NCI-H2029 treated with DMSO at 0.1 percent for 48 hours (cell line): Measurements from ENCODE around the gene ST3GAL5.

Experiments
- DNase-seq: peaks from one replicate; lab custom pipeline; 2025; lab: John Stamatoyannopoulos, UW

ST3GAL5 gene

DNA sequence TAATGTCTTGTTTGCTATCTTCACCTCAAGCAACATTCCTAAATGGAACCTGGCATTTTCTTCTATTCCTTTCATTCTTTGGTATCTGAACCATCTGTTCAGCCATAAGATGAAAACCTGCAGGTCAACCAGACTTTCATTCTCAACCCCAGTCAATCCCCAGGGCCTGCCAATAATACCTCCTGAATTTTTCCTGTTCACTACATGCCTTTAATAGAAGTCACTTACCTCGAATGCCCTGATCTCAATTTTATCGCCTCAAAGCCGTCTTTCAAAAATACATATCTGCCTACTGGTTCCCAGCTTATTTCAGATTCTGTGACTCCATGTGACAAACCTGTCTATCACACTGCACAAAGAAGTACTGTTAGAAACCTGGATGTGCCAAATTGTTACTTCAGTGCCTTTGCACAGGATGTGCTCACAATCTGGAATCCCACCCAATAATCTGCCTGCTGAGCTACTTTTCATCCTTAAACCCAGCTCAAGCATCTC, 22.6 kb downstream of the ST3GAL5 start:
- no peak for DNase-seq

DNA sequence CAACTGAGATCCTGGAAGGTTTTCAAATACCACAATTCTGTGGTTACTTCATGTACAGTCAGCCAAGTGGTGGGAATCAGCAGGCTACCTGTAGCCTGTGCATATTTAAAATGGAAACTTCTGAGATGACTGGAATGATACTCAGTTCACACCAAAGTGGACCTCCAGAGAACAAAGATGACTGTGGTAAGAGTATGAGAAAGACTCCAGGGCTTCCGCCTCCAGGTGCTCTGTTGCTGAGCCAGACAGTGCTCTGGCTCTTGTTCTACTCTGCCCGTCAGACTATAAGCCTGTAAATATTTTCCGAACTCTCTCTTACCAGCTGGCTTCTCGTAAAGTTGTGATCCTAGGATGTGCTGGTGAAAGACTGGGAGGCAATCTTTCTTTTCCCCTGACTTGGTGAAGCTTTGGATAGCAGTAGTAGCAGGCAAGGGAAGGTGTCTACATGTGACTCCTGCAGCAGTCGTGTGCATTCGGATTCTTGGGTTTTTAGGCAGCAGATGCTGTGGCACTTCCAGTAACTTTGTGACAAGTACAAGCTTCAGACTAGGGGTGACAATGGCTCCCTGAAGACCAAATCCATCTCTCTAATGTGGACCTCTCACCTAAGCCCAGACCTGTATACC, 23.1 kb downstream of the ST3GAL5 start:
- DNase-seq, result no peak

DNA sequence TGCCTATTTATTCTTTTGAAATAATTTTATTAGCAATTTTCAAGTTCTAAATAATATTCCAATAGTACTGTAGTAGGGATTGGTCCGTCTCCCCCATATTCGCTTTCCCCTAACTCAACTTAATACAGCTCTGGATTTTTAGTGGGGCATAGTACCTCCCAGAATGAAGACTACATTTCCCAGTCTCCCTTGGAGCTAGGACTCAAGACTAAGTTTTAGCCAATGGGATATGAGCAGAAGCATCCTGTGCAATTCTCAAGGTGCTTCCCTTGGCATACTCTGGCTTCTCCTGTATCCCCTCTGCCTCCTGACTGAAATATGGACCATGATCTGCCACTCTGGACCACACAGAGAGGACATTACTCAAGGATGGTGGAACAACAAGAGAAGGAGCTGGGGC, 24.1 kb downstream of the ST3GAL5 start:
- DNase-seq, result no peak

- DNase-seq, result no peak
These were observed 26.4 kb downstream of the ST3GAL5 start for GRCh38 chr2:85862426-85862825.

DNA sequence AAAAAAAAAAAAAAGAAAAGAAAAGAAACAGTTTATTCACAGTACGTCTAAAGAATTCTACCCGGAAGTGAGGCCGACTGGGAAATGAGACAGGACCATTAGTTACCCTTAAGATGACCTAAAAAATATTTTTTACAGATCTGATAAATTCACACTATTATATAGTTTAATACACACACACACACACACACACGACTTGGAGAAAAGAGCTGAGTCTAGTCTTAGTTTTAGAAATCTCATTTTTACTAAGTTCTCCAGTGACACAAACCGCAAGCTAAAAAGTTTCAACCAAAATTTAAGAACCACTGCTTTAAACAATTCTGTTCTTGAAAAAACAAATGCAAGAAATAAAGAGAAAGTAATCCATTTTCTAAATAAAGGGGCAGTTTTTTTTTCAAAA, 27.1 kb downstream of the ST3GAL5 start:
- no peak for DNase-seq

- no peak for DNase-seq
These were observed 27.6 kb downstream of the ST3GAL5 start for GRCh38 chr2:85861180-85861579.

GRCh38 chr2:85858841-85859240, 29.9 kb downstream of the ST3GAL5 start:
- DNase-seq, result no peak

DNA sequence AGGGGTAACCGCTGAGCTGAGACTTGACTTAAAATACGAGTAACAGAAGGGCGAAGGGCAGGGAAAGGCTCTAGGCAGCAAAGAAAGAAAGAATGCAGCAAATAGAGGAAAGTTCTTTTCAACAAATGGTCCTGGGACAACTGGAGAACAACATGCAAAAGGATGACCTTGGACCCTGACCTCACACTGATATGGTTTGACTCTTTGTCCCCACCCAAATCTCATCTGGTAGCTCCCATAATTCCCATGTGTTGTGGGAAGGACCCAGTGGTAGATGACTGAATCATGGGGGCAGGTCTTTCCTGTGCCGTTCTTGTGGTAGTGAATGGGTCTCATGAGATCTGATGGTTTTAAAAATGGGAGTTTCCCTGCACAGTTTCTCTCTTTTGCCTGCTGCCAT, 33.9 kb downstream of the ST3GAL5 start:
- DNase-seq, result no peak

- DNase-seq, result no peak
These were observed 34.7 kb downstream of the ST3GAL5 start for GRCh38 chr2:85854166-85854509.

GRCh38 chr2:85853499-85854165, 35.2 kb downstream of the ST3GAL5 start:
- DNase-seq, result no peak

GRCh38 chr2:85852937-85853498, 35.8 kb downstream of the ST3GAL5 start:
- no peak for DNase-seq

DNA sequence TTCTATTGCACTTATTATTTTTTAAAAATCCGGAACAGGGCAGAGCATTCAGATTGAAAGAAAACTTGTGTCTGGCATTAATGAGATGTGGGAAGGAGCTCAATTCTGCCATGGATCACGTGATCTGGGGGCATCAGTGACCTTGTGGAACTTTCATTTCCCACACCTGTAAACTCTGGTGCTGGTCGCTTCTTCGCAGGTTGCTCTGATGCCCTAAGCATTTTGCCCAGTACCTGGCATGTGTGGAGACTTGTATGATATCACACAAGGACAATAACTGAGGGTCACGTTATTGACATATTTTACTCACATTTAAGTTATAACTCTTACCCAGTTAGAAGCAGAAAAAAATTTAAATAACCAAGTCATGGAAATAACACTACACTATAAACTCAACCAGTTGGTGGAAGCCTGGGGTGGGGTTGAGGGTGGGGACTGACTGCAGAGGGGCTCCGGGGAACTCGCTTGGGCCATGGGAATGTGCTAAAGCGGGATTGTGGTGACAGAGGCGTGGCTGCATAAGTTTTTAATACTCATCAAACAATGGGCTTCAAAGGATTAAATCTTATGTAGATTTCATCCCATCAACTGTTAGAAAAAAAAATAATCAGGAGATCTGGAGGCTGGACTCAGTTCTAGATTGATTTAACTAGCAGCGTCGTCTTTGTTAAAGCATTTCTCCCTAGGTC, 36.5 kb downstream of the ST3GAL5 start:
- no peak for DNase-seq

- no peak for DNase-seq
These were observed 37.3 kb downstream of the ST3GAL5 start for GRCh38 chr2:85851253-85852151.

GRCh38 chr2:85850451-85850850, 38.3 kb downstream of the ST3GAL5 start:
- DNase-seq, result no peak

GRCh38 chr2:85847051-85847588, 41.7 kb downstream of the ST3GAL5 start:
- DNase-seq, result no peak

DNA sequence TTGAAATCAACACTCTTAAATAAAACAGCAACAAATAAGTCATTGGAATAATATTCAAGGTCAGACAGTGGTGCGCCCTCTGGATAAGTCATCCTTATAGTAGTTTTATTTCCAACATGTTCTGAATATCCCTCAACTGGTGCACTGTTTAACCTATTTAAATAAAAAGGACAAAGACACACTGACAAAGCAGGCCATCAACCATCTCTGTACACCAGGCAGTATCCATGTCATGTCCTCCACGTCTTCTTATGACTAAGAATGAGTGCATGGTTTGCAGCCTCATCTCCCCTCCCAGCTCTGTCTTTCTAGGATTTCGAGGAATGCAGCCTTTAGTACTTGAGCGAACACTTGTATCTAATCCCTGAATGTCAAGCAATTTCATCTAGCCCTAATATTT, 42.4 kb downstream of the ST3GAL5 start:
- no peak for DNase-seq

- DNase-seq, result no peak
These were observed 44.3 kb downstream of the ST3GAL5 start for GRCh38 chr2:85844486-85844885.

DNA sequence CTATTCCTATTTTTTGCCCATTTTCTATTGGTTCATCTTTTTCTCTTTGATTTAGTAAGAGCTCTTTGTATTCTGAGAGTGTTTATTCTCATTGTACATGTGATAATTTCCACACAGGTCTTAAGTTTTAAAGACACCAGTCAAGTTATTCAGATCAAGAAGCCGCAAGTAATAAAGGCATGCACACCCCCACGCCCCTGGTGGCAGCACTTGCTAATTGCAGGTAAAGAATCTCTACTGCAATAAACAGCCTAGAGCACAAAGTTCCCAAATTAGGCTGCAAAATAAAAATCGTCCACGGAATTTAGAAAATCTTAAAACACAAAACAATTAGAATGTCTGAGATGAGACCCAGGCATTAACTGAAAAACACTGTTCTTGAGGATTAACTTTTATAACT, 45.2 kb downstream of the ST3GAL5 start:
- DNase-seq, result no peak

DNA sequence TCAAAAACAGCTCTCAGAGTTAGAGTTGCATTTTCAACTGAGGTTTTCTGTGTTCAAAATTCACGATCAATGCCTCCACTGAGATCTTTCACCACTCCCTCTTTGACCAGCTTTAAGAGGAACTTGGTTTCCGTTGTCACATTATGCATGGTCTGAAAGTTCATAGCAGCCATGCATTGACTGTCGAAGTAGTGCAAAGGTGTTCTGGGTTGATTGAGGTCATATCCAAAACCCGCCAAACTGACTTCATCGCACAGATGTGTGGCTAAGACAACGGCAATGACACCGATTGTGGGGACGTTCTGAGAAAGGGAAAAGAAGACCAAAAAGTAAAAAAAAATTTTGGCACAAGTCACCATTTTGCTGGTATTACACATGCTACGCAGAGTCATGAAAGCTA, 48.7 kb downstream of the ST3GAL5 start:
- DNase-seq, result no peak

GRCh38 chr2:85839461-85839860, 49.3 kb downstream of the ST3GAL5 start:
- DNase-seq, result no peak

GRCh38 chr2:85838641-85839040, 50.1 kb downstream of the ST3GAL5 start:
- DNase-seq, result no peak

DNA sequence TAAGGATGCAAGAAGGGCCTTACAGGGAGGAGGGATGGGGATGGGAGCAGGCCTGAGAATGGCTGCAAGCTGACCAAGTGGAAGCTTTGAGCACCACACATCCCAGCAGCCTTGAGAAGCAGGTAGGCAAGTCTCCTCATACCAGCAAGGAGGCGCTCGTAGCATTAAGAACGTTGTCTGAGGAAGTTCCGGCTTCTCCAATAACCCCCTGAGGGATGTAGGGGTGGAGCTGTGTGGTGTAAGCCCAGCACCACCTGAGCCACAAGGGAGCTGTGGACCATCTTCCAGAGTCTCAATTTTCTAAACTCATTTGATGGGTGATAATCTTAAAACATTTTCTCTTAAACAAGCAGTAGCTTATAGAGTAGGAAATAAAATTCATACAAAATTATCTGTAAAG, 50.6 kb downstream of the ST3GAL5 start:
- DNase-seq, result no peak
